Peyer's patch (tissue), 4 donors: ENCODE results near the gene VMAC. TPM values are rescaled to one million over a fixed set of nuclear protein-coding genes. Genes with fewer than 3 reads are reported as not detected.
"Not testable (repeated sequence)": the region's sequence is repeated elsewhere in the genome, so short reads cannot be mapped to it uniquely, and the experiment has no call there.

ENCODE experiments used
- DNase-seq, 3 donors: peaks; one replicate each; pipeline ENCODE4 v3.0.0-alpha.2; 2017 to 2019
- H3K27ac ChIP-seq, 4 donors: fragments of 200-600 bp; sonication (generic); one replicate each; pipeline ENCODE4 v1.5.1; 2016 to 2019
- H3K27me3 ChIP-seq, 2 donors: fragments of 200-600 bp; sonication (generic); one replicate each; pipeline ENCODE4 v1.5.1; 2019
- H3K36me3 ChIP-seq, 3 donors: fragments of 200-600 bp; sonication (generic); one replicate each; pipeline ENCODE4 v1.5.1; 2016 to 2019
- H3K4me1 ChIP-seq, 4 donors: fragments of 200-600 bp; sonication (generic); one replicate each; pipeline ENCODE4 v1.5.1; 2016 to 2019
- H3K4me3 ChIP-seq, 4 donors: fragments of 200-600 bp; sonication (generic); 1 replicate in 3 of 4; 2 replicates in 1 of 4; pipeline ENCODE4 v1.5.1; 2016 to 2019; ENCODE audit warnings: mild to moderate bottlenecking in 1 of 4
- H3K9me3 ChIP-seq, 4 donors: fragments of 200-600 bp; sonication (generic); one replicate each; pipeline ENCODE4 v1.5.1; 2016 to 2019; ENCODE audit warnings: mild to moderate bottlenecking in 1 of 4
- POLR2A ChIP-seq, 2 donors: fragments of 450-650 bp; IDR thresholded peaks; one replicate each; pipeline ENCODE4 v1.5.1; 2017; ENCODE audit warnings: antibody characterized with exemption in 2 of 2, mild to moderate bottlenecking in 2 of 2, moderate library complexity in 2 of 2
- total RNA-seq, 4 donors: library from RNA; depleted of rRNA; stranded (reverse); fragments of >200 nt; gene quantifications; one replicate each; pipeline ENCODE4 v1.1.0, GENCODE V29; 2016
- TF ChIP-seq, protein P1 (sequence below), 6 experiments: fragments of 450-650 bp in 4 of 6; fragments of 200-600 bp in 2 of 6; sonication (generic) in 1 of 6; IDR thresholded peaks; one replicate each; pipeline ENCODE4 v1.5.1; 2017 to 2019; ENCODE audit warnings: antibody characterized with exemption in 6 of 6, mild to moderate bottlenecking in 3 of 6, moderate library complexity in 1 of 6

VMAC gene, protein sequence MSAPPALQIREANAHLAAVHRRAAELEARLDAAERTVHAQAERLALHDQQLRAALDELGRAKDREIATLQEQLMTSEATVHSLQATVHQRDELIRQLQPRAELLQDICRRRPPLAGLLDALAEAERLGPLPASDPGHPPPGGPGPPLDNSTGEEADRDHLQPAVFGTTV
- 10 to 100 TPM in 3 of 4 donors, 1 to 10 TPM in 1; 9.6 to 24.8 (median 18.4) TPM for total RNA-seq

DNA sequence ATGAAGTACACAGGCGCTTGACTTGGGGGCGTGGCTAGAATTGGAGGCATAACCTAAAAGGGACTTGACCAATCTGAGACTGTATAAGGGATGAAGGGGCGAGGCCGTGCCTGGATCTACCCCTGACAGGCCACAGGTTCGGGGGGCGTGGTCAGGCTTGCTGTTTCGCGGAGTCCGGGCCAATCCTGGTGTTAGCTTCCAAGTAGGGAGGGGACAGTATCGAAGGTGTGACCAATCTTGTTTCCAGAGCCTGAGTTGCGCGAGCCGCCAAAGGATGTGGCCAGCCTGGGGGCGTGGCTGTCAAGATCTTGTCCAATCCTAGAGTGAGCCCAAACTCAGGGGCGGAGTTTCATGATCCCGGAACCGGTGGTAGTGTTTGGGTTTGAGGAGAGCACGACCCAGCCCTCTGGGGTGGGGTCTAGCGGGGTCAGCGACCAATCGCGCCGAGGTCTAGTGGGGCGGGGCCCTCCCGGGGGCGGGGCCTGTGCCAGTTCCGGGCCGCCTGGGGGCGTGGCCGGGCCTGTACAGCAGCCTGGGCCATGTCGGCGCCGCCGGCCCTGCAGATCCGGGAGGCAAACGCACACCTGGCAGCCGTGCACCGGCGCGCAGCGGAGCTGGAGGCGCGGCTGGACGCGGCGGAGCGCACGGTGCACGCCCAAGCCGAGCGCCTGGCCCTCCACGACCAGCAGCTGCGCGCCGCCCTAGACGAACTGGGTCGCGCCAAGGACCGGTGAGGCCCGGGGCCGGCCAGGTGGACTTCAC lies at the start of gene VMAC:
TSS of gene VMAC (plus strand) at position 521 of the 762 bp plus-strand sequence. CDS start at position 540, 19 bp downstream.
- Histone ChIP-seq H3K4me3 (peak within 1 kb of the TSS; percentile 75 to 89 (median 86)), H3K27ac (peak within 1 kb of the TSS; percentile 85 to 91 (median 90)), H3K36me3 (peaks cover 0 to 18% (median 0%) of the 10 kb centered on the region in 3 donors), H3K27me3 (no peaks in the 10 kb centered on the region), H3K4me1 (peaks cover 0 to 26% (median 9%) of the 10 kb centered on the region in 4 donors), H3K9me3 (no peaks in the 10 kb centered on the region)
- peak; percentile 100 for DNase-seq
- TF ChIP-seq, protein P1, sequence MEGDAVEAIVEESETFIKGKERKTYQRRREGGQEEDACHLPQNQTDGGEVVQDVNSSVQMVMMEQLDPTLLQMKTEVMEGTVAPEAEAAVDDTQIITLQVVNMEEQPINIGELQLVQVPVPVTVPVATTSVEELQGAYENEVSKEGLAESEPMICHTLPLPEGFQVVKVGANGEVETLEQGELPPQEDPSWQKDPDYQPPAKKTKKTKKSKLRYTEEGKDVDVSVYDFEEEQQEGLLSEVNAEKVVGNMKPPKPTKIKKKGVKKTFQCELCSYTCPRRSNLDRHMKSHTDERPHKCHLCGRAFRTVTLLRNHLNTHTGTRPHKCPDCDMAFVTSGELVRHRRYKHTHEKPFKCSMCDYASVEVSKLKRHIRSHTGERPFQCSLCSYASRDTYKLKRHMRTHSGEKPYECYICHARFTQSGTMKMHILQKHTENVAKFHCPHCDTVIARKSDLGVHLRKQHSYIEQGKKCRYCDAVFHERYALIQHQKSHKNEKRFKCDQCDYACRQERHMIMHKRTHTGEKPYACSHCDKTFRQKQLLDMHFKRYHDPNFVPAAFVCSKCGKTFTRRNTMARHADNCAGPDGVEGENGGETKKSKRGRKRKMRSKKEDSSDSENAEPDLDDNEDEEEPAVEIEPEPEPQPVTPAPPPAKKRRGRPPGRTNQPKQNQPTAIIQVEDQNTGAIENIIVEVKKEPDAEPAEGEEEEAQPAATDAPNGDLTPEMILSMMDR (IDR thresholded peaks at IDR 0.05): peak in 1 of 6 experiments; percentile 12
- TF ChIP-seq POLR2A (IDR thresholded peaks at IDR 0.05): peak; percentile 77 to 78

DNA sequence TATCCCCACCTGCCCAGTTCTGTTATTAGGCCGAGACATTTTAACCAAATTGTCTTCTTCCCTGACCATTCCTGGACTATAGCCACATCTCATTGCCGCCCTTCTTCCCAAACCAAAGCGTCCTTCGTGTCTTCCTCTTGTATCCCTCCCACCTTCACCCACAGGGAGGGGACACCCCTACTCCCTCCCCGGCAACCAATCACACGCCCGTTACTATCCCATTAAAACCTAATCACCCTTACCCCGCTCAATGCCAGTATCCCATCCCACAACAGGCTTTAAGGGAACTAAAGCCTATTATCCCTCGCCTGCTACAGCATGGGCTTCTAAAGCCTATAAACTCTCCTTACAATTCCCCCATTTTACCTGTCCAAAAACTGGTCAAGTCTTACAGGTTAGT lies 49.5 kb upstream of the VMAC start:
- not testable (repeated sequence) for H3K27me3 ChIP-seq, H3K9me3 ChIP-seq, H3K4me1 ChIP-seq, H3K27ac ChIP-seq, H3K36me3 ChIP-seq, H3K4me3 ChIP-seq, DNase-seq

DNA sequence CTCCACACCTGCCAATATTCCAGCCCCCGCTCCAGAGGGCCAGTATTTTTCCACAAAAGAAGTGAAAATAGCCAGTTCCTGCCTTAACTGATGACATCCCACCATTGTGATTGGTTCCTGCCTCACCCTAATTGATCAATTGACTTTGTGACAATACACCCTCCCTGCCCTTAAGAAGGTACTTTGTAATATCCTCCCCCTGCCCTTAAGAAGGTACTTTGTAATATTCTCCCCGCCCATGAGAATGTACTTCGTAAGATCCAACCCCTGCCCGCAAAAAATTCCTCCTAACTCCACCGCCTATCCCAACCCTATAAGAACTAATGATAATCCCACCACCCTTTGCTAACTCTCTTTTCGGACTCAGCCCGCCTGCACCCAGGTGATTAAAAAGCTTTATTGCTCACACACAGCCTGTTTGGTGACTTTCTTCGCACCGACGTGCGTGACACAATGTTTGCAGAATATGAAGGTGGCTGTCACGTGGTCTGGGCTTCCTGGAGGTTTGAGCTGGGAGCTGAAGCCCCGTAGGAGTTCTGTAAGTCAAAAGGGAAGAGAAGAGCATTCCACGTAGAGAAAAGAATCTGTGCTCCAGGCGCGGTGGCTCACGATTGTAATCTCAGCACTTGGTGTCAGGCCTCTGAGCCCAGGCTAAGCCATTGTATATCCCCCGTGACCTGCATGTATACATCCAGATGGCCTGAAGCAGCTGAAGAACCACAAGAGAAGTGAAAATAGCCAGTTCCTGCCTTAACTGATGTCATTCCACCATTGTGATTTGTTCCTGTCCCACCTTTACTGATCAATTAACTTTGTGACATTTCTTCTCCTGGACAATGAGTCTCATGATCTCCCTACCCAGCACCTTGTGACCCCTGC lies 47.2 kb upstream of the VMAC start:
- TF ChIP-seq, protein P1 (IDR thresholded peaks at IDR 0.05): no peak
- no peak for TF ChIP-seq POLR2A (IDR thresholded peaks at IDR 0.05)
- H3K9me3 ChIP-seq: no peaks in the 10 kb centered on the region
- H3K27me3 ChIP-seq: no peaks in the 10 kb centered on the region
- DNase-seq: no peak
- H3K27ac ChIP-seq: no peak overlapping the region
- H3K36me3 ChIP-seq: no peaks in the 10 kb centered on the region
- H3K4me3 ChIP-seq: no peak overlapping the region
- no peaks in the 10 kb centered on the region for H3K4me1 ChIP-seq

DNA sequence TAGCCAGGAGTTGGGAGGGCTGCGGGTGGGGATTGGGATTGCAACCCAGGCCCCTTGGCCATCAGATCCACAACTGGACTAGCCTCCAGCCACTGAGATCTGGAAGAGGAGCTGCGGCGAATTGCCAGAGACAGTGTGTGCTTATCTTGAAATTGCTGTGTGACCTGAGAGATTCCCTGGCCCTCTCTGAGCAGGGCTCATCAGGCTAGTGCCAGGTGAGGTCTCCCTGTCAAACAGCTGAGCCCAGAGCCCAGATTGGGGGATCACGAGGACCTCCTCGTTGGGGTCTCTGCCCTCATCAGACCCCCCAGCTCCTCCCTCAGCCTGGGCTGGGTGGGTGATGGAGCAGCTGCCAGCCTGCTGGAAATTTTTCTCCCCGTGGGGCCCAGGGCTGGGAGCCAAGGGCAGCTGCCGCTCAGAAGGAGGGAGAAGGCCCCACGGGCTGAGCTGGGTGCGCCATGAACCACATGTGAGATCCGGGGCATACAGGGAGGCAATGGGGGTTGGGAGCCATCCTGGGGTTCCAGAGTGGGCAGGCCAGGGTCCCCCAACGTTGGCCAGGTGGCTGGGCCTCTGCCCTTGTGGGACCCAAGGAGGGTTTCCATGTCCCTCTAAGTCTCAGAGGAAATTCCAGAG lies 41.5 kb upstream of the VMAC start:
- no peak overlapping the region for H3K4me3 ChIP-seq
- H3K27me3 ChIP-seq: no peaks in the 10 kb centered on the region
- H3K9me3 ChIP-seq: no peaks in the 10 kb centered on the region
- no peaks in the 10 kb centered on the region for H3K4me1 ChIP-seq
- DNase-seq: no peak
- H3K27ac ChIP-seq: no peak overlapping the region
- H3K36me3 ChIP-seq: no peaks in the 10 kb centered on the region
- TF ChIP-seq, protein P1 (IDR thresholded peaks at IDR 0.05): no peak
- TF ChIP-seq POLR2A (IDR thresholded peaks at IDR 0.05): no peak

DNA sequence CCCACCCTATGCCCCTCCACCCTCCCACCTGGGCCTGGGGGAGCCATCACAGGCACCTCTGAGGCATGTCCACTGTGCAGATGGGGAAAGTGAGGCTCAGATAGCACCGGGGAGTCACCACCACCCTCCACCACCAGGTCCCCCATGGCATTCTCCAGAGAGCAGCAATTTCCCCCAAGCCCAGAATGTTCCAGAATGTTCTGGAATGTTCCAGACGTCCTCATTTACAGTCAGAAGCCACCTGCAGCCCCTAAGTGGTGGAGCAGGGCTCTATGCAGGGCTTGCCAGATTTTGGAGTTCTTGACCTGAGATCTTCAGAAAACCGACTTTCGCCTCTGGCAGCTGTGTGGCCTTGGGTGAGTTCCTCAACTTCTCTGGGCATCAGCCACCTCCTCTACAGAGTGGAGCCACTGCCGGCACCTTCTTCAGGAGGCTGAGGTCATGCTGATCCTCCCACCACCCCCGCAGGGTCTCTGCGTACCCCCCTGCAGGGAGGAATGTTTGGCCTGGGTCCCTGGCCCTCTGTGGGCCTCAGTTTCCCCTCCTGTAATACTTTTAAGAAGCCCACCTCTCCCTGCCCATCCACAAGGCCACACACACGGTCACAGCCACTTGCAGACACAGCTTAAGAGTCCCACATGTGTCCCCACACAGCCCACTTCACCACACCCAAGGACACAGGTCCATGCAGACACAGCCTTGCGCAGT lies 40.5 kb upstream of the VMAC start:
- no peak overlapping the region for H3K27ac ChIP-seq
- no peaks in the 10 kb centered on the region for H3K36me3 ChIP-seq
- H3K9me3 ChIP-seq: no peaks in the 10 kb centered on the region
- DNase-seq: no peak
- H3K27me3 ChIP-seq: no peaks in the 10 kb centered on the region
- no peak overlapping the region for H3K4me3 ChIP-seq
- H3K4me1 ChIP-seq: no peaks in the 10 kb centered on the region
- TF ChIP-seq, protein P1 (IDR thresholded peaks at IDR 0.05): no peak
- TF ChIP-seq POLR2A (IDR thresholded peaks at IDR 0.05): no peak
